ENCODE measurements around the gene ZNF789. TPM values are rescaled to one million over a fixed set of nuclear protein-coding genes. Genes with fewer than 3 reads are reported as not detected.

The ZNF789 gene
- total and polyA plus RNA-seq, 2 of the 13 experiments (the other 11 are each of a cell fraction or from before 2014, with no cell fraction given): 19.8 to 25.1 TPM

DNA sequence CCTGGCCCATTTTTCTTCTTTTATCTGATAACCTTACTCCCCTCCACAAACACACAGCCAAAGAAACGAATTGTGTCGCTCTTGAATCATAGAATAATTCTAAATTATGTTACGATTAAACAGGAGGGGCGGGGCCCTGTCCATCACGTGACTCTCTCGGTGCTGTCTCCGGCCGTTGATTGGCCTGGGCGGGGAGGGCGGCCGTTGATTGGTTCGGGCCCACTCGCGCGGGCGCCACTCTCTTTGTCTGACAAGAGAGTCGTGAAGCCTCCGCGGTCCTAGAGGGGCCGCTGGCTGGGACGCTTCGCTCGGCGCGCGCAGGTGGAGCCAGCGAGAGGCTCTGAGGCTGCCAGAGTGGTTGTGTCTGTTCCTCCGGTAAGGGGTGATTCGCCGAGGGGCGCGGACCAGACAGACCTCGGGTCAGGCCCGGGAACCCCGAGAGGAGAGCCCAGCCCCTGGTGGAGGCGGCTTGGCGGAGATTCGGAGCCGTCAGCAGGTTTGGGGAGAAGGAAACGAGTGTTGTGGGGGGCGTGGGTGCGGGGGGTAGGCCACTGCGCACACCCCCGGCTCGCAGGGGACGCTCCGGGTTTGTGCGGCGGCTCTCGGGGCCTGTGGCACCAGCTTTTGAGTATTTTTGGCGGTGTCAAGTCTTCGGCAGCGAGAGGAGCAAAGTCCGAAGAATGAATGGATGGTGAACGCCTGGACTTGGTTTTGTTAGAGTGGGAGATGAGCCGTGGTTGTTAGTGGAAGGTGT, at the start of gene ZNF789 (continued):
- TF ChIP-seq, protein P1, sequence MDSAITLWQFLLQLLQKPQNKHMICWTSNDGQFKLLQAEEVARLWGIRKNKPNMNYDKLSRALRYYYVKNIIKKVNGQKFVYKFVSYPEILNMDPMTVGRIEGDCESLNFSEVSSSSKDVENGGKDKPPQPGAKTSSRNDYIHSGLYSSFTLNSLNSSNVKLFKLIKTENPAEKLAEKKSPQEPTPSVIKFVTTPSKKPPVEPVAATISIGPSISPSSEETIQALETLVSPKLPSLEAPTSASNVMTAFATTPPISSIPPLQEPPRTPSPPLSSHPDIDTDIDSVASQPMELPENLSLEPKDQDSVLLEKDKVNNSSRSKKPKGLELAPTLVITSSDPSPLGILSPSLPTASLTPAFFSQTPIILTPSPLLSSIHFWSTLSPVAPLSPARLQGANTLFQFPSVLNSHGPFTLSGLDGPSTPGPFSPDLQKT (CRISPR knock-in tag; IDR thresholded peaks at IDR 0.05; ENCODE audit: borderline replicate concordance): no peak
- no peak for TF ChIP-seq NCOA5 (CRISPR knock-in tag; IDR thresholded peaks at IDR 0.05)
- peak; percentile 64 for TF ChIP-seq XRCC5 (optimal IDR thresholded peaks at IDR 0.05; ENCODE audit: low read length)
- TF ChIP-seq POLR2AphosphoS2 (IDR thresholded peaks at IDR 0.05; ENCODE audit: low read depth, low read length): no peak
- TF ChIP-seq, protein P2, sequence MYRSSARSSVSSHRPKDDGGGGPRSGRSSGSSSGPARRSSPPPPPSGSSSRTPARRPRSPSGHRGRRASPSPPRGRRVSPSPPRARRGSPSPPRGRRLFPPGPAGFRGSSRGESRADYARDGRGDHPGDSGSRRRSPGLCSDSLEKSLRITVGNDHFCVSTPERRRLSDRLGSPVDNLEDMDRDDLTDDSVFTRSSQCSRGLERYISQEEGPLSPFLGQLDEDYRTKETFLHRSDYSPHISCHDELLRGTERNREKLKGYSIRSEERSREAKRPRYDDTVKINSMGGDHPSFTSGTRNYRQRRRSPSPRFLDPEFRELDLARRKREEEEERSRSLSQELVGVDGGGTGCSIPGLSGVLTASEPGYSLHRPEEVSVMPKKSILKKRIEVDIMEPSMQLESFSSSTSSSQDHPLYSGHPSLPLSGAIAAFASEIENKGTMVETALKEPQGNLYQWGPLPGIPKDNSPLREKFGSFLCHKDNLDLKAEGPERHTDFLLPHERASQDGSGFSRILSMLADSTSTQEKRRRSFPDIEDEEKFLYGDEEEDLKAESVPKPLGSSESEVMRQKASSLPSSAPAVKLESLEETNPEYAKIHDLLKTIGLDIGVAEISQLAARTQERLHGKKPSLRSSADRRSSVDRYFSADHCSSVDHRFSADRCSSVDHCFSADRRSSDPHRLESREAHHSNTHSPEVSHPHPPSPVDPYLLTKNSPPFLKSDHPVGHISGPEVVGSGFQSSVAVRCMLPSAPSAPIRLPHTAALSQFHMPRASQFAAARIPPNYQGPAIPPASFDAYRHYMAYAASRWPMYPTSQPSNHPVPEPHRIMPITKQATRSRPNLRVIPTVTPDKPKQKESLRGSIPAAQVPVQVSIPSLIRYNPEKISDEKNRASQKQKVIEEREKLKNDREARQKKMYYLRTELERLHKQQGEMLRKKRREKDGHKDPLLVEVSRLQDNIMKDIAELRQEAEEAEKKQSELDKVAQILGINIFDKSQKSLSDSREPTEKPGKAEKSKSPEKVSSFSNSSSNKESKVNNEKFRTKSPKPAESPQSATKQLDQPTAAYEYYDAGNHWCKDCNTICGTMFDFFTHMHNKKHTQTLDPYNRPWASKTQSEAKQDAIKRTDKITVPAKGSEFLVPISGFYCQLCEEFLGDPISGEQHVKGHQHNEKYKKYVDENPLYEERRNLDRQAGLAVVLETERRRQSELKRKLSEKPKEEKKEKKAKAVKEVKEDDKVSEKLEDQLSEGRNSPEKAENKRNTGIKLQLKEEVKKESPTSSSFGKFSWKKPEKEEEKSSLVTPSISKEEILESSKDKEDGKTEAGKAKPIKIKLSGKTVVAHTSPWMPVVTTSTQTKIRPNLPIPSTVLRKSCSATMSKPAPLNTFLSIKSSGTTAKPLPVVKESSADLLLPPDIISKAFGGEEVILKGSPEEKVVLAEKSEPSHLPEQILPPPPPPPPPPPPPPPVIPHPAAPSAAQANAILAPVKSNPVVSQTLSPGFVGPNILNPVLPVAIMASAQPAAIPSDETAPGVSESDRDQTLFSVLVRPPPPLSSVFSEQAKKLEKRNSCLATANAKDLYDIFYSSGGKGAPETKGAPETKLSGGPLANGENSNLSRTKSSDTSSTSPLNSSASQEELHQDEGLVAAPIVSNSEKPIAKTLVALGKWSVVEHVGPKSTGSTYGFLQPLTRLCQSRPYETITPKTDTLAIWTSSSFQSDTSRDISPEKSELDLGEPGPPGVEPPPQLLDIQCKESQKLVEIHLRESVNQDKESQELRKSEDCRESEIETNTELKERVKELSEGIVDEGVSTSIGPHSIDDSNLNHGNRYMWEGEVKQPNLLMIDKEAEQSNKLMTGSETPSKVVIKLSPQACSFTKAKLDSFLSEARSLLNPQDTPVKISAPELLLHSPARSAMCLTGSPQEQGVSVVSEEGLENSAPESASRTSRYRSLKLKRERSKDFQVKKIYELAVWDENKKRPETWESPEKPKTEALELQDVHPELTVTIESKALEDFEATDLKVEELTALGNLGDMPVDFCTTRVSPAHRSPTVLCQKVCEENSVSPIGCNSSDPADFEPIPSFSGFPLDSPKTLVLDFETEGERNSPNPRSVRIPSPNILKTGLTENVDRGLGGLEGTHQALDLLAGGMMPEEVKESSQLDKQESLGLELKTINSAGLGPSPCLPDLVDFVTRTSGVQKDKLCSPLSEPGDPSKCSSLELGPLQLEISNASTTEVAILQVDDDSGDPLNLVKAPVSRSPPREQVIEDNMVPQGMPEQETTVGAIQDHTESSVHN (CRISPR knock-in tag; IDR thresholded peaks at IDR 0.05): 0 out of 2 replicates have a peak, but pooled peaks have one; percentile 52
- no peak for TF ChIP-seq NFATC3 (CRISPR knock-in tag; IDR thresholded peaks at IDR 0.05)
- TF ChIP-seq SALL1 (CRISPR knock-in tag; IDR thresholded peaks at IDR 0.05): peak; percentile 80
- TF ChIP-seq, protein P3, sequence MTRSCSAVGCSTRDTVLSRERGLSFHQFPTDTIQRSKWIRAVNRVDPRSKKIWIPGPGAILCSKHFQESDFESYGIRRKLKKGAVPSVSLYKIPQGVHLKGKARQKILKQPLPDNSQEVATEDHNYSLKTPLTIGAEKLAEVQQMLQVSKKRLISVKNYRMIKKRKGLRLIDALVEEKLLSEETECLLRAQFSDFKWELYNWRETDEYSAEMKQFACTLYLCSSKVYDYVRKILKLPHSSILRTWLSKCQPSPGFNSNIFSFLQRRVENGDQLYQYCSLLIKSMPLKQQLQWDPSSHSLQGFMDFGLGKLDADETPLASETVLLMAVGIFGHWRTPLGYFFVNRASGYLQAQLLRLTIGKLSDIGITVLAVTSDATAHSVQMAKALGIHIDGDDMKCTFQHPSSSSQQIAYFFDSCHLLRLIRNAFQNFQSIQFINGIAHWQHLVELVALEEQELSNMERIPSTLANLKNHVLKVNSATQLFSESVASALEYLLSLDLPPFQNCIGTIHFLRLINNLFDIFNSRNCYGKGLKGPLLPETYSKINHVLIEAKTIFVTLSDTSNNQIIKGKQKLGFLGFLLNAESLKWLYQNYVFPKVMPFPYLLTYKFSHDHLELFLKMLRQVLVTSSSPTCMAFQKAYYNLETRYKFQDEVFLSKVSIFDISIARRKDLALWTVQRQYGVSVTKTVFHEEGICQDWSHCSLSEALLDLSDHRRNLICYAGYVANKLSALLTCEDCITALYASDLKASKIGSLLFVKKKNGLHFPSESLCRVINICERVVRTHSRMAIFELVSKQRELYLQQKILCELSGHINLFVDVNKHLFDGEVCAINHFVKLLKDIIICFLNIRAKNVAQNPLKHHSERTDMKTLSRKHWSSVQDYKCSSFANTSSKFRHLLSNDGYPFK (CRISPR knock-in tag; IDR thresholded peaks at IDR 0.05; ENCODE audit: borderline replicate concordance): peak; percentile 46; the same call in 1 of the 2 replicates
- peak; percentile 75 for TF ChIP-seq ZFY (CRISPR knock-in tag; IDR thresholded peaks at IDR 0.05)
- TF ChIP-seq ZNF558 (CRISPR knock-in tag; IDR thresholded peaks at IDR 0.05; ENCODE audit: borderline replicate concordance): no peak; the same call in 1 of the 2 replicates
- TF ChIP-seq ZNF230 (CRISPR knock-in tag; IDR thresholded peaks at IDR 0.05): peak; percentile 94; the same call in 1 of the 2 replicates
- 0 out of 2 replicates have a peak, but pooled peaks have one; percentile 79 for TF ChIP-seq ZNF224 (CRISPR knock-in tag; IDR thresholded peaks at IDR 0.05)
- TF ChIP-seq DR1 (CRISPR knock-in tag; IDR thresholded peaks at IDR 0.05): peak; percentile 65; the same call in 1 of the 2 replicates
- TF ChIP-seq ZNF629 (CRISPR knock-in tag; conservative IDR thresholded peaks at IDR 0.05): peak; percentile 4; the same call in 1 of the 2 replicates
- no peak for TF ChIP-seq HNRNPUL1 (IDR thresholded peaks at IDR 0.05; ENCODE audit: low read depth, low read length)
- no peak for TF ChIP-seq ZBTB1 (CRISPR knock-in tag; IDR thresholded peaks at IDR 0.05; ENCODE audit: borderline replicate concordance)

Measured in HepG2 (cell line).